Measurements from ENCODE around the gene MEF2A. TPM values are rescaled to one million over a fixed set of nuclear protein-coding genes. Genes with fewer than 3 reads are reported as not detected.

MEF2A gene
- total RNA-seq, 1 experiment from 2014 or later, result 19.6 TPM

DNA sequence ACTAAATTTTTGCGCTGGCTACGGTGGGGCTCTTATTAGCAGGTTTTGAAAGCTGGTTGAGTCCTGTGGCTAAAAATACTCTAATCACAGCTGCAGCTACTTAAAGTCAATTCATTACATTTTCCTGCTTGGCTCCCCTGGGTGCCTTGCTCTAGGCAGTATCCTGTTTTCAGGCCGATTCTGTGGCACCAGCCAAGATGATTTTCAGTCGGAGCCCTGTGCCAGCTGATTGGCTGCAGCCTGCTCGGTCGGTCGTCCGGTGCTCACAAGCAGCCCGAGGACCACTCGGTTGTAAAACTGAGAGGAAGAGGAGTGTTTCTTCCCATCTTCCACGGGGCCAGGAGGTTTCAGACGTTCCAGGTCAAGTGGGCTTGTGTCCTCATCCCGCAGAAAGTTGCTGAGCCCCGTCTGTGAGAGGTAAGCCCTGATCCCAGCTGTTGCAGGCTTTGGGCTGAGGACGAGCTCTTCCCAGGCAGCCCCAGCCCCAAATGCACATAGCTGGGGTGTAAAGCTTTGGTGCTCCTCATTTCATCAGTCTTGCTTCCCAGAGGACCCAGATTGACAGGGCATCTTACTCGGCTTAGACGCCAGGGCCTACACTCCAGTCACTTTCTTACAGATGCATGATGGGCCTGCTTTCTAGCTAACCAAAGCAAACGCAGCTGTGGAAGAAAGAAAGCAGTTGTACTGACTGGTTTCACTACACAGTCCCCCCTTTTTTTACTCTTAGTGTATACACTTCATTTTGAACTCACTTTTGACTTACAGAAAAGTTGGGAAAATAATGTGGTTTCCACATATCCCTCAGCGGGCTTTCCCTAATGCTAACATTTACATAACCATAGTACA, 151.6 kb downstream of the MEF2A start:
- Histone ChIP-seq H3K4me1 (peaks cover 3% of the 10 kb centered on the region; the same call in 1 of the 2 replicates), H3K36me3 (ENCODE audit: control insufficient read depth, insufficient read depth, low read length) (no peaks in the 10 kb centered on the region; the same call in 1 of the 2 replicates), H3K27me3 (replicated peaks; ENCODE audit: control insufficient read depth, insufficient read depth, low read length) (no peaks in the 10 kb centered on the region), H3K9me3 (no peaks in the 10 kb centered on the region), H3K4me3 (ENCODE audit: low read depth, low read length) (no peak overlapping the region)
- Mint-ChIP-seq H3K27ac (ENCODE audit: unreplicated experiment) (no peak overlapping the region), H3K36me3 (ENCODE audit: insufficient read depth, unreplicated experiment) (peaks cover 4% of the 10 kb centered on the region), H3K27me3 (ENCODE audit: insufficient read depth, unreplicated experiment) (no peaks in the 10 kb centered on the region), H3K9me3 (ENCODE audit: unreplicated experiment) (no peaks in the 10 kb centered on the region), H3K4me3 (ENCODE audit: unreplicated experiment) (no peak overlapping the region), H3K4me1 (ENCODE audit: low read depth, unreplicated experiment) (peaks cover 10% of the 10 kb centered on the region)
- ChIA-PET CTCF (no interaction called here), POLR2A (no interaction called here)
- TF ChIP-seq, protein P1, sequence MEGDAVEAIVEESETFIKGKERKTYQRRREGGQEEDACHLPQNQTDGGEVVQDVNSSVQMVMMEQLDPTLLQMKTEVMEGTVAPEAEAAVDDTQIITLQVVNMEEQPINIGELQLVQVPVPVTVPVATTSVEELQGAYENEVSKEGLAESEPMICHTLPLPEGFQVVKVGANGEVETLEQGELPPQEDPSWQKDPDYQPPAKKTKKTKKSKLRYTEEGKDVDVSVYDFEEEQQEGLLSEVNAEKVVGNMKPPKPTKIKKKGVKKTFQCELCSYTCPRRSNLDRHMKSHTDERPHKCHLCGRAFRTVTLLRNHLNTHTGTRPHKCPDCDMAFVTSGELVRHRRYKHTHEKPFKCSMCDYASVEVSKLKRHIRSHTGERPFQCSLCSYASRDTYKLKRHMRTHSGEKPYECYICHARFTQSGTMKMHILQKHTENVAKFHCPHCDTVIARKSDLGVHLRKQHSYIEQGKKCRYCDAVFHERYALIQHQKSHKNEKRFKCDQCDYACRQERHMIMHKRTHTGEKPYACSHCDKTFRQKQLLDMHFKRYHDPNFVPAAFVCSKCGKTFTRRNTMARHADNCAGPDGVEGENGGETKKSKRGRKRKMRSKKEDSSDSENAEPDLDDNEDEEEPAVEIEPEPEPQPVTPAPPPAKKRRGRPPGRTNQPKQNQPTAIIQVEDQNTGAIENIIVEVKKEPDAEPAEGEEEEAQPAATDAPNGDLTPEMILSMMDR (IDR thresholded peaks at IDR 0.05; ENCODE audit: insufficient read depth in 1 of 2, low read depth in 1 of 2, low read length in 1 of 2, severe bottlenecking in 1 of 2, unreplicated experiment in 1 of 2), result no peak
- DNase-seq, result no peak
- intact Hi-C loops (cut with micrococcal nuclease; ENCODE audit: unreplicated experiment), result no loop called here
- no TSS peak for BruUV-seq (replicated peaks)

DNA sequence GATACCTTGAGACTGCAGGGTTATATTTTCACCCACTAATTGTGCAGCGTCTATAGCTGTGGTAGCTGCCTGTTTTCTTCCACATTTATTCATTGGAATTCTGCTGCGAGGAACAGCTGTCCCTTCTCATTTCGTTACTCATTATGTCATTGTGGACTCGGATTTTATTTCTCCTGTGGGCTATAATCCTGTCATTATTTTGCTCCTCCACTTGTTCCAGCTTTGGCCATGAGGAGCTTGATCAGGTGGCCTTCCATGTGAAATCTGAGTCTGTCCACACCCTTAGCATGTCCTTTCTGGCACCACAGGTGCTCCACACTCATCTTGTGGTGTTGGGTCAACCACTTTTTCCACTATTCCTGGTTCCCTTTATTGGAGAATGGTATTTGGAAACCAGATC, 152.6 kb downstream of the MEF2A start:
- Mint-ChIP-seq H3K4me1 (ENCODE audit: low read depth, unreplicated experiment) (peaks cover 10% of the 10 kb centered on the region), H3K27ac (ENCODE audit: unreplicated experiment) (no peak overlapping the region), H3K9me3 (ENCODE audit: unreplicated experiment) (no peaks in the 10 kb centered on the region), H3K4me3 (ENCODE audit: unreplicated experiment) (no peak overlapping the region), H3K27me3 (ENCODE audit: insufficient read depth, unreplicated experiment) (no peaks in the 10 kb centered on the region), H3K36me3 (ENCODE audit: insufficient read depth, unreplicated experiment) (peaks cover 4% of the 10 kb centered on the region)
- no TSS peak for BruUV-seq (replicated peaks)
- Histone ChIP-seq H3K4me3 (ENCODE audit: low read depth, low read length) (no peak overlapping the region), H3K9me3 (no peaks in the 10 kb centered on the region), H3K36me3 (ENCODE audit: control insufficient read depth, insufficient read depth, low read length) (no peaks in the 10 kb centered on the region; the same call in 1 of the 2 replicates), H3K4me1 (peaks cover 3% of the 10 kb centered on the region; the same call in 1 of the 2 replicates), H3K27me3 (replicated peaks; ENCODE audit: control insufficient read depth, insufficient read depth, low read length) (no peaks in the 10 kb centered on the region)
- intact Hi-C loops (cut with micrococcal nuclease; ENCODE audit: unreplicated experiment), result no loop called here
- TF ChIP-seq, protein P1 (IDR thresholded peaks at IDR 0.05; ENCODE audit: insufficient read depth in 1 of 2, low read depth in 1 of 2, low read length in 1 of 2, severe bottlenecking in 1 of 2, unreplicated experiment in 1 of 2), result no peak
- DNase-seq, result no peak
- ChIA-PET CTCF (interaction anchor here (0.6 kb wide), 1 partner anchor 258 kb away, joined by 5 read pairs; no protein-coding TSS in a partner anchor), POLR2A (no interaction called here)

DNA sequence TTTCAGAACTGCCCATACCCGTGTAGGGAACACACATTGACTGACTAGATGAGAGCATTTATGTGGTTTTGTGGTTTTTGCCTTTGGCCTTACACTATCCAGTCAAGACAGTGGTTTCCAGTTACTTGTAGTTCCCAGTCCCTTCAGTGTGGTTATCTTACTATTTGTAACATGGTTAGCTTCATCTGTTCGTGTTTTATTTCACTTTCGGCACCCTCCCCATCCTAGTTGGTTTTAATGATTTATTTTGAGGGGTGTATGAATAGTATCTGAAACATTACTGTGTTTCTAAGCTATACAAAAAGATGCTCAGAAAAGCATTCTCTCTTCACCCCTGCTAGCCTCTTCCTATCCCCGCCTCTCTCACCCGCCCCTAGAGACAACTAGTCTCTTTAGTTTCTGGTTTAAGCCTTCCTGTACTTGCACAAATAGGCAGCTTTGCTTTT, 153.3 kb downstream of the MEF2A start:
- intact Hi-C loops (cut with micrococcal nuclease; ENCODE audit: unreplicated experiment), result no loop called here

More for the DNA sequence above, 153.3 kb downstream of the MEF2A start:
- H3K9me3 Mint-ChIP-seq (ENCODE audit: unreplicated experiment), result no peaks in the 10 kb centered on the region
- no peak overlapping the region for H3K4me3 ChIP-seq (ENCODE audit: low read depth, low read length)
- no TSS peak for BruUV-seq (replicated peaks)
- no peaks in the 10 kb centered on the region; the same call in 1 of the 2 replicates for H3K36me3 ChIP-seq (ENCODE audit: control insufficient read depth, insufficient read depth, low read length)
- H3K9me3 ChIP-seq, result no peaks in the 10 kb centered on the region
- H3K27me3 ChIP-seq (replicated peaks; ENCODE audit: control insufficient read depth, insufficient read depth, low read length), result no peaks in the 10 kb centered on the region
- peaks cover 4% of the 10 kb centered on the region for H3K36me3 Mint-ChIP-seq (ENCODE audit: insufficient read depth, unreplicated experiment)
- H3K27me3 Mint-ChIP-seq (ENCODE audit: insufficient read depth, unreplicated experiment), result no peaks in the 10 kb centered on the region
- POLR2A ChIA-PET, result no interaction called here
- no peak overlapping the region for H3K27ac Mint-ChIP-seq (ENCODE audit: unreplicated experiment)
- TF ChIP-seq, protein P1 (IDR thresholded peaks at IDR 0.05; ENCODE audit: insufficient read depth in 1 of 2, low read depth in 1 of 2, low read length in 1 of 2, severe bottlenecking in 1 of 2, unreplicated experiment in 1 of 2), result no peak
- peaks cover 3% of the 10 kb centered on the region; the same call in 1 of the 2 replicates for H3K4me1 ChIP-seq
- DNase-seq, result no peak
- CTCF ChIA-PET, result interaction anchor here (0.6 kb wide), 1 partner anchor 259 kb away, joined by 5 read pairs; no protein-coding TSS in a partner anchor
- H3K4me1 Mint-ChIP-seq (ENCODE audit: low read depth, unreplicated experiment), result peaks cover 10% of the 10 kb centered on the region
- H3K4me3 Mint-ChIP-seq (ENCODE audit: unreplicated experiment), result no peak overlapping the region

Data from Caco-2 (cell line).